Lower leg skin (tissue), 4 donors: ENCODE data around the gene DNAH1. TPM values are rescaled to one million over a fixed set of nuclear protein-coding genes. Genes with fewer than 3 reads are reported as not detected.

ENCODE experiments used
- DNase-seq, 2 donors: peaks; one replicate each; pipeline ENCODE4 v3.0.0-alpha.2; 2019; ENCODE audit warnings: low spot score in 2 of 2
- H3K4me3 ChIP-seq: fragments of 200-600 bp; sonication (generic); 2 replicates; pipeline ENCODE4 v1.5.1; 2017; ENCODE audit warnings: mild to moderate bottlenecking, low read depth; ENCODE audit not compliant: poor library complexity, severe bottlenecking
- POLR2A ChIP-seq, 2 donors: fragments of 450-650 bp; IDR thresholded peaks; one replicate each; pipeline ENCODE4 v1.6.1; 2016 to 2017; ENCODE audit warnings: antibody characterized with exemption in 2 of 2, mild to moderate bottlenecking in 1 of 2, moderate library complexity in 1 of 2
- WGBS, 2 donors: methylation state at CpG; one replicate each; pipeline ENCODE4 v1.1.5; 2018; 5-methylcytosine and 5-hydroxymethylcytosine counted together
- intact Hi-C: fragments of 100-400 bp; cut with DNase I; formaldehyde crosslinking; loops from one replicate; pipeline ENCODE4 v1.15.0; 2023; ENCODE audit warnings: low total_unique reads
- total RNA-seq, 4 donors: library from RNA; depleted of rRNA; stranded (reverse); fragments of >200 nt; gene quantifications; one replicate each; pipeline ENCODE4 v1.1.0, GENCODE V29; 2016
- TF ChIP-seq, protein P1 (sequence below), 3 donors: fragments of 450-650 bp; IDR thresholded peaks; one replicate each; pipeline ENCODE4 v1.5.1; 2016; ENCODE audit warnings: antibody characterized with exemption in 3 of 3, mild to moderate bottlenecking in 3 of 3, moderate library complexity in 2 of 3

The DNAH1 gene
- total RNA-seq, 4 donors from 2014 or later = 2.0 to 5.9 (median 5.0) TPM

DNA sequence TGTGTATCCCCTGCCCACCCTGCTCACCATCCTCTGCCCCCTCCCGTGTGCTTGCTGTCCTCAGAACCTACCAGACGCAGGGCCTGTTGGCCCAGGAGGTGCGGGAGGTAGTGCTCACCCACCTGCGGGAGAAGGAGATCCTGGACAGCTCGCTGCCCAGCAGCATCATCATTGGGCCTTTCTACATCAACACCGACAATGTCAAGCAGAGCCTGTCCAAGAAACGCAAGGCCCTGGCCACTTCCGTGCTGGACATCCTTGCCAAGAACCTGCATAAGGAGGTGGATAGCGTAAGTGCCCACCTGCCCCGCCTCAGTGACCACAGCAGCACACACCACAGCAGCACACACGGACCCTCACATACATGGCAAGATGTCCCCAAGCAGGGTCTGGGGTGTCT lies 33.0 kb downstream of the DNAH1 start:
- 88 to 94% methylated on average over 11 of the region's 11 CpGs for WGBS, 2 donors
- intact Hi-C loops = no loop called here
- DNase-seq = no peak
- no peak overlapping the region for H3K4me3 ChIP-seq
- TF ChIP-seq, protein P1, sequence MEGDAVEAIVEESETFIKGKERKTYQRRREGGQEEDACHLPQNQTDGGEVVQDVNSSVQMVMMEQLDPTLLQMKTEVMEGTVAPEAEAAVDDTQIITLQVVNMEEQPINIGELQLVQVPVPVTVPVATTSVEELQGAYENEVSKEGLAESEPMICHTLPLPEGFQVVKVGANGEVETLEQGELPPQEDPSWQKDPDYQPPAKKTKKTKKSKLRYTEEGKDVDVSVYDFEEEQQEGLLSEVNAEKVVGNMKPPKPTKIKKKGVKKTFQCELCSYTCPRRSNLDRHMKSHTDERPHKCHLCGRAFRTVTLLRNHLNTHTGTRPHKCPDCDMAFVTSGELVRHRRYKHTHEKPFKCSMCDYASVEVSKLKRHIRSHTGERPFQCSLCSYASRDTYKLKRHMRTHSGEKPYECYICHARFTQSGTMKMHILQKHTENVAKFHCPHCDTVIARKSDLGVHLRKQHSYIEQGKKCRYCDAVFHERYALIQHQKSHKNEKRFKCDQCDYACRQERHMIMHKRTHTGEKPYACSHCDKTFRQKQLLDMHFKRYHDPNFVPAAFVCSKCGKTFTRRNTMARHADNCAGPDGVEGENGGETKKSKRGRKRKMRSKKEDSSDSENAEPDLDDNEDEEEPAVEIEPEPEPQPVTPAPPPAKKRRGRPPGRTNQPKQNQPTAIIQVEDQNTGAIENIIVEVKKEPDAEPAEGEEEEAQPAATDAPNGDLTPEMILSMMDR (IDR thresholded peaks at IDR 0.05) = no peak
- no peak for TF ChIP-seq POLR2A (IDR thresholded peaks at IDR 0.05)

DNA sequence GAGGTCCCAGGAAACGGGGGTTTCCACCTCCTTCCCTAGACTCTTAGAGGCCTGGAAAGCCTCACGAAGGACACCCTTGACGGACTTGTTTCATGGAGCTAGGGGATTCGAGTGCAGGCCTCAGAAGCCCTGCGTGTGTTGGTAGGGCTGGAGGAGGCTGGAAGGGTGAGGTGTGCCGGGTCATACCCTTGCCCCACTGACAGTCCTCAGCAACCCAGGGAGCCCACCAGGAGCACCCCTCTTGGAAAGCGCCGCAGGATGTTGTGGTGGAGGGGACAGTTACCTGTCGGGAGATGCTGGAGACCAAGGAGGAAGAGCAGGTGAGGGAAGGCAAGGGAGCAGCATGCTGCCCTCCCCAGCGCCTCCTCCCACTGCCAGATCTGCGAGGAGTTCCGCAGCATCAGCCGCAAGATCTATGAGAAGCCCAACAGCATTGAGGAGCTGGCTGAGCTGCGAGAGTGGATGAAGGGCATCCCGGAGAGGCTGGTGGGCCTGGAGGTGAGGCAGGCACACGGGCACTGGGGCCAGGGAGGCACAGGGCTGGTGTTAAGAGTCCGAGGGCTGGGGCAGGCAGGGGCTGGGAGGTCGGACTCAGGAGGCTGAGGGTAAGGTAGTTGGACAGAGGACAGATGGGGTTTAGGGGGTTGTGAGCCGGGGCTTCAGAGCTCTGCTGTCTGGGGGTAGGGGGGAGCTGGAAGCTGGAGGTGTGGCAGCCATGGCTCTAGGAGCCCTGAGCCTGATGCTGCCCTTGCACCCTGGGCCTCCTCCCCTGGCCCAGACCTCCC lies 33.7 kb downstream of the DNAH1 start:
- WGBS, 2 donors = 92% methylated on average over 17 to 19 of the region's 19 CpGs
- no peak for DNase-seq
- intact Hi-C loops = no loop called here
- TF ChIP-seq, protein P1 (IDR thresholded peaks at IDR 0.05) = no peak
- no peak for TF ChIP-seq POLR2A (IDR thresholded peaks at IDR 0.05)
- no peak overlapping the region for H3K4me3 ChIP-seq

DNA sequence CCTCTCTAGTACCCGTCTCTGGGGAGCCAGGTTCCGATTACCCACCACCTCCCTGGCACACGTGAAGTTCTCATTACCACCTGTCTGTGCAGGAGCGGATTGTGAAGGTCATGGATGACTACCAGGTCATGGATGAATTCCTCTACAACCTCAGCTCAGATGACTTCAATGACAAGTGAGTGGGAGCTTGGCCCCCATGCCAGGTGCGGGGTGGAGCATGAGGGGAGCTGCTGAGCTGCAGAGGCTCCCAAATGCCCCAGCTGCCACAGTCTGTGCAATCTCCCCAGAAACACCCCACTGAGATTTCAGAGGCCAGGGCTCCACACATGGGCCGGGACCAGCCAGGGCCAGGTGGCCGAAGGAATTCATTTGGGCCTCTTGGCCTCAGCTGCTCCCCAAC lies 34.3 kb downstream of the DNAH1 start:
- no peak overlapping the region for H3K4me3 ChIP-seq
- WGBS, 2 donors = 90 to 93% methylated on average over 6 to 7 of the region's 7 CpGs
- intact Hi-C loops = no loop called here
- no peak for DNase-seq
- TF ChIP-seq POLR2A (IDR thresholded peaks at IDR 0.05) = no peak
- TF ChIP-seq, protein P1 (IDR thresholded peaks at IDR 0.05) = no peak

DNA sequence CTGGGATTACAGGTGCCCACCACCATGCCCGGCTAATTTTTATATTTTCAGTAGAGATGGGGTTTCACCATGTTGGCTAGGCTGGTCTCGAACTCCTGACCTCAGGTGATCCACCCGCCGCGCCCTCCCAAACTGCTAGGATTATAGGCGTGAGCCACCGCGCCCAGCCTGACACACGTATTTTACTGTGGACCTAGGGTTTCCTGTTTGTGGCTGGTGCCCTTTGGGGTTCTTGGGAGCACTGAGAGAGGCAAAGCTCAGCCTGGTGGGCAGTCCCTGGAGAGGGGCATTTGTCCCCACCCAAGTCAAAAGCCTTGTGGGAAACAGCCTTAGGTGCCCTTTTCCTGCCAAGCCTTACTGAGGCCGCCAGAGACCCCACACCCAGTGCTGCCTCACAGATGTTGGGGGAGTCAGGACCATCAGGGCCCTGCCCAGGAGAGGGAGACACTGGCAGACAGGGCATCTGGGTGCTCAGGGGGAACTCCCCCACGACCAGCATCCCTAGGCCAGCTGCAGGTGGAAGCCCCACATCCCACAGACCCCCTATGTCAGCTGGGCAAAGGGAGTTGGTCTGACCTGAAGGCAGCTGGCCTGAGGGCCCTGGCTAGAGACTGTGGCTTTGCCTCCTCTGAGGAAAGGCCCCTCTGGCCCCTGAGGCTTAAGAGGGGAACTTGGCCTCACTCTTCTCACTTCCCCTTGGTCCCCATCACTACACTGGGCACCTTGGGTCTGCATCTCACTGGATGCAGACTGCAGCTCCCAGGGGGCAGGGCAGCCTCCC lies 35.1 kb downstream of the DNAH1 start:
- H3K4me3 ChIP-seq = no peak overlapping the region
- TF ChIP-seq, protein P1 (IDR thresholded peaks at IDR 0.05) = no peak
- no peak for TF ChIP-seq POLR2A (IDR thresholded peaks at IDR 0.05)
- 88 to 90% methylated on average over 11 of the region's 11 CpGs for WGBS, 2 donors
- no peak for DNase-seq
- intact Hi-C loops = no loop called here

DNA sequence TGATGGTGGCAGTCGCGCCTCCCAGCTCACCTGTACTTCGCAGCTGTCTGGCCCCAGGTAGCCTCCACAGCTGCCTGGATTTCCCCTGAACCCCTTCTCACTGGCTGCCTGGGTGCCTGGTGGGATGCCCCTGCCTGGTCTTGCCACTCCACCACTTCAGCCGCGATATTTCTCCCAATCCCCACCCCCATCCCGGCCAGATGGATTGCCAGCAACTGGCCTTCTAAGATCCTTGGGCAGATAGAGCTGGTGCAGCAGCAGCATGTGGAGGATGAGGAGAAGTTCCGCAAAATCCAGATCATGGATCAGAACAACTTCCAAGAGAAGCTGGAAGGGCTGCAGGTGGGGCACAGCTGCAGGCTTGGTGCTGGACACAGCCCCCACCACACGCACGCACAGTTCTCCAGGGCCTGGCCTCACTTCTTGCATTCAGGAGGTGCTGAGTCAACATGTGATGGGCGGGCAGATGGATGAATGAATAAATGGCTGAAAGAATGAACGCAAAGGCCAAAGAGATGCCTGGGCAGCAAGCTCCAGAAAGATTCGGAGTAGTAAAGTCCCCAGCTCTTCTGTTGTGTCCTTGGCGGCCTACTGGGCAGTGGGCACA lies 35.7 kb downstream of the DNAH1 start:
- TF ChIP-seq, protein P1 (IDR thresholded peaks at IDR 0.05) = no peak
- TF ChIP-seq POLR2A (IDR thresholded peaks at IDR 0.05) = no peak
- DNase-seq = no peak
- intact Hi-C loops = no loop called here
- no peak overlapping the region for H3K4me3 ChIP-seq
- 94 to 95% methylated on average over 13 of the region's 13 CpGs for WGBS, 2 donors
